NCI-H345 treated with DMSO at 0.1 percent for 48 hours (cell line): ENCODE data around the gene GABBR2.
A peak's percentile ranks its signal among the peaks of the same experiment; 100 is the strongest.
"Not testable (repeated sequence)": the region's sequence is repeated elsewhere in the genome, so short reads cannot be mapped to it uniquely, and the experiment has no call there.

Experiments
- DNase-seq: peaks from one replicate; lab custom pipeline; 2025; ENCODE audit not compliant: unreplicated experiment; lab: John Stamatoyannopoulos, UW

GABBR2 gene

DNA sequence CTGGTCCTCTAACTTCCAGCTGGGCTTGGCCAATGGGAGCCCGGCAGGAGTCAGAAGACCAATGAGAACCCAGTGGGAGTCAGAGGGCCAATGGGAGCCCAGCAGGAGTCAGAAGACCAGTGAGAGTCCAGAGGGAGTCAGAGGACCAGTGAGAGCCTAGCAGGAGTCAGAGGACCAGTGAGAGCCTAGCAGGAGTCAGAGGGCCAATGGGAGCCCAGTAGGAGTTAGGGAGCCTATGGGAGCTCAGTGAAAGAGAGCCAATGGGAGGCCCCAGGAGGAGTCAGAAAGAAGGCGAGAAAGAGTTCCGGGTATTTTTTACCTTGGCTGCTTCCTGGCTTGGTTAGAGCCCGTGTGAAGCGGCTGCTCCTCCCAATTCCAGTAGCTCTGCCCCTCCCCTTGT lies 191.0 kb downstream of the GABBR2 start:
- DNase-seq: no peak

DNA sequence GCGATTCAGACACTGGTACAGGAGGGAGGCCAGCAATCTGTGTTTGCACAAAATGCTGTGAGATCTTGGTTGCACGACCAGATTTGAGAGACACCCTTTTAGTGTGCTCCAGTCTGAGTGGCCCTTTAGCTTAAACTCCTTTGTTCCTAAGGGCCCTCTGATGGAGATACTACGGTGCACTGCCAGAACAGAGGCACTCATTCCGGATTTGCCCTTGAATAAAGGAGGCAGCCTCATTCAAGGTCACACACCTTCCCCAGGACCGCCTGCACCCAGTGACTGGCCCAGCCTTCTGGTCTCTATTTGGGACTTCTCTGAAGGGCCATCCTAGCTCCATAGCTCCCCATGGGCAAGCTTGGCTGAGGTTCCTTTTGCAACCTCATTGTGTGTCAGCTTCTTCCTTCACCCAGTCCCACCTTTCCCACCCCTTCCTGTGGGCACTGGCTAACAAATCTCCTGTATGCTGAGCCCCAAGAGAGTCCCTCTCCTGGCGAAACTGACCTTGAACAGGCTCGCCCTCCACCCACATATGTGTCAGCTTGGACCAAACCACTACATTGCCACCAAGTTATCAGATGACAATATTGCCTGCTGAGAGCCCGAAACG lies 191.7 kb downstream of the GABBR2 start:
- no peak for DNase-seq

DNA sequence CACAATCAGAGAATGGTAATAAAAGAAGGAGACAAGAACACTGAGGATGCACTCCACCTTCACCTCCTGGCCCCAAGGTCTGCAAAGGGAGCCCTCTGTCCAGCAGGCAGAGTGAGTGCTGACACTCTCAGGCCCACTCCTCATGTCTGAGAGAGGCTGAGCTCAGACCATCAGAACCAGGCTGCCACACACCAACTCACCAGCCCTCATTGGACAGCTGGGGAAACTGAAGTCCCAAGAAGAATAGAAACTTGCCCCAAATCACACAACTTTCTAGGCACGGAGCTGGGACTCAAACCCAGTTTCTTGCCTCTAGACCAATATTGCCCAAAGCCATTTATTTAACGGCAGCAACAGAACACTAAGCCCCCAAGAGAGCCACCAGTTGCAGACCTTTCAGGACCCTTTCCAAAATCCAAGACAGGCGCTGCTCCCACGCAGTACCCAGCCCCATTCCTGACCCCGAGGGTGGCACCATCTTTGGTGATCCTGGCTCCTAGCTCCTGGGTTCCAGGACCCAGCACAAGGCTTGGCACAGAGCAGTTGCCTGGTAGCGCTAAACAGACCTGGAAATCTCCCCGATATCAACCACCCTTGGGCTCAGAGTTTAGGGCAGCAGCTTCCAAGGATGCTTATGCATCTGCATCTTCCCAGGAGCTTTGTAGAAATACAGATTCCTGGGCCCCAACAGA lies 192.4 kb downstream of the GABBR2 start:
- no peak for DNase-seq

DNA sequence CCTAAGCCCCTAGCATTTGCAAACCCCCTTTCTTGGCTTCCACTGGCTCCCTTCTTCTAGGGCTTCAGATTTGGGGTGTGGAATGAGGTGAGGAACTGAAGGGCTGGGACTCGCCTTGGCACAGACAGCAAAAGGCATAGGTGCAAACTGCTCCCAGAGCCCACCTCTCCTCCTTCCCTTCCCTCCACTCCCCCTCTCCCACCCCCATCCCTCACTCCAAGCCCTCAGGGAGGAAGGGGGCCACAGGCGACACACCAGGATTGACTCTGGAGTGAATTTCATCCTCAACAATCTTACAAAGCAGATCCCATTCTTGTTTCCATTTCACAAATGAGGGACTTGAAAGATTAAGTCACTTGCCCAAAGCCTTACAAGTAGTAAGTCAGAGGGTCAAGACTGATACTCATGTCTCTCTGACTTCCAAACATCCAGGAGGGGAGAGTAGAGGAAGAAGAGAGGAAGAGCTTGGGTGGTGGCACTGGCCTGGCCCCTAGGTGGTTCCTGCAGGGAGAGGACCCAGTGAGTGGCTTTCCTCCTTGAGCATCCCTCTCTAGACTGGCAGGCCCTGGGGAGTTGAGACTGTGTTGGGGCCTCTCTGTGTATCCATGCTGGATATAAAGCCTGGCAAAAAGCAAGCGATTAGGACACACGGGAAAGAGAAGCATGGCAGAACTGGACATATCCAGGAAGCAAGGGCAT lies 193.1 kb downstream of the GABBR2 start:
- no peak for DNase-seq

DNA sequence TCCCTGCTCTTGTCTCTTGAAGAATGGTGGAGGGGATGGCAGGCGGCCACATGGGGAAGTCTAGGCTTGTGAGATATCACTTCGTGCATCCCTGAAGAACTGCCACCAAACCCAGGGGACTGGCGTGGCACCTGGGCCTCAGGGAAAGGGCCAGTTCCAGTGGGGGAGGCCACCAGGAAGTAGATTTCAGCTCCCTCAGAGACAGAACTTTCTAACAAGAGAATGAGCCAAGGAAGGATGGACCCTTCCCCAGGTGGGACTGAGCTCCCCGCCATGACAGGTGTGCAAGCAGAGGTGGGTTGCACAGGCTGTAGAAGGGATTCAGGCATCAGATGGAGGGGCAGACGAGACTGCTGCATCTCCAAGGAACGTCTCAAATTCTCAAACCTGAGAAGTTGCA lies 193.9 kb downstream of the GABBR2 start:
- DNase-seq: no peak

DNA sequence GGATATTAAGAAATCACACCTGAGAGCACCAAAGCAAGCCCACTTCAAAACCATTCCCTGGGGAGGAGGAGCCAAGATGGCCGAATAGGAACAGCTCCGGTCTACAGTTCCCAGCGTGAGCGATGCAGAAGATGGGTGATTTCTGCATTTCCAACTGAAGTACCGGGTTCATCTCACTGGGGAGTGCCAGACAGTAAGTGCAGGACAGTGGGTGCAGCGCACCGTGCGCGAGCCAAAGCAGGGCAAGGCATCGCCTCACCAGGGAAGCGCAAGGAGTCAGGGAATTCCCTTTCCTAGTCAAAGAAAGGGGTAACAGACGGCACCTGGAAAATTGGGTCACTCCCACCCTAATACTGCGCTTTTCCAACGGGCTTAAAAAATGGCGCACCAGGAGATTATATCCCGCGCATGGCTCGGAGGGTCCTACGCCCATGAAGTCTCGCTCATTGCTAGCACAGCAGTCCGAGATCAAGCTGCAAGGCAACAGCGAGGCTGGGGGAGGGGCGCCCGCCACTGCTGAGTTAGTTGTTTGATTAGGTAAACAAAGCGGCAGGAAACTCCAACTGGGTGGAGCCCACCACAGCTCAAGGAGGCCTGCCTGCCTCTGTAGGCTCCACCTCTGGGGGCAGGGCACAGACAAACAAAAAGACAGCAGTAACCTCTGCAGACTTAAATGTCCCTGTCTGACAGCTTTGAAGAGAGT lies 200.4 kb downstream of the GABBR2 start:
- peak; percentile 63 for DNase-seq

DNA sequence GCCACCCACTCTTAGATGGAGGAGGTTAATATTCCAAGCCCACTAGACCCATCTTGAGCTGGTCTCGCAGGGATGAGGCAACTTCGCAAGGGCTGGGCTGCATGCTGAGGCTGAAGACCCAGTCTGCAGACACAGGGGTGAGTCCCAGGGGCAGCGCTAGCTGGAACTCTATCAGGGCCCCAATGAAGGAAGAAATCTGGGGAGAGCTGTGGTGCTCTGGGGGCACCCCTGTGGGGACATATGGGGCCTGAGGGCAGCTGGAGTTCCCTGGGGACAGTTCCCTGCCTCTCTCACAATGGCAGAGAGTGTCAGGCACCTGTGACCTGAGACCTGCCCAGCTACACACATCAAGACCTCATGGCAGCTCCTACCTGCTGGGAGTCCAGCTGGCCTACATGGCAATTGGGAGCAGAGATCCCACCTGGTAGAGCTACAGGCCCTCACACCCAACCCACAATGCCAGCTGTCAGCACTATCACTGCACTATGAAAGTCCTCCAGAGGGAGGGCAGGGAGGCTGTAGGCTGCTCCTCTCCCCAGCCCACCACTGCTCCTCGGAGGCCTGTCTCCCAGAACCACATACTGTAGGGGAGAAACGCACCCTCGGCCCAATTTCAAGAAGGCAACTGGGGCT lies 202.2 kb downstream of the GABBR2 start:
- DNase-seq: no peak

DNA sequence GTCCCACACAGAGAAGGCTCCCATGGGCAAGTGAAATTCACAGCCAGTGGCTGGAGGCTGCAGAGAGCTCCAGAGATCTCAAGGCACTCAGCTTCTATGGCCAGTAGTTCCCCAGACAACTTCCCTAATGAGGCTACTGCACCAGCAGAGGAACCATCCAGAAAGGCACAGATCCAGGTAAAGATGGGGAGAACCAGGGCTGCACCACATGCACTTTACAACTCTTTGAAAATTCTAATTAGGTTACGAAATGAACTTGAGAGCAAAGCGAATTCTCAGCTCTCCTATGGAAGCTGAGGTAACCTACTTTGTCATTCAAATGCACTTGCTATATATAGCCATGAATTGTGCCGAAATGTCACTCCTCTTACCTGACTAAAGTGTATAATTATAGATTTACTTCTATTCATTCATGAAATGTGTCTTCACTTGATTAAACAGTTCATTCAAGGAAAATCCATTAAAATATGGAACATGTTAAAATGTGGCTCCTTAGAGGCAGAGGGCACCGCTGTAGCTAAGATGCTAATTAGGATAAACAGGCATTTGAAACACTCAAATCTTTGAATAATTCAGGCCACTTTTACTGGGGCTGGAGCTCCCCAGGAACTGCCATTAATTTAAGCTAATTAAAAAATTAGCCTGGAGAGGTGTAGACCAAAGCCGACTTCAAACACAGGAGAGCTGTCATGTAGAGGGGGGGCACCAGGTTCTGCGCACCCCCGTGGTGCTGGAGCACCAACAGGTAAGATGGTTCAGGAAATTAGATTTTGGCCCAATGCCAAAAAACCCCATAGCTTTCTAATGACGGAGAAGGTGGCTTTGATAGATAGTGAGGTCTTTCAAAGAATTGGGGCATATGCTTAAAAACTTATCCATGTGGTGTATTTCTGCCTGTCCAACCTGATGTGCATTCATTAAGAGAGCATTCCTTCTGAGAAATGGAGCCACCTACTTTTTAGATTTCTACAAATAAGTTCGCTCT lies 204.1 kb downstream of the GABBR2 start:
- DNase-seq: peak; percentile 46

DNA sequence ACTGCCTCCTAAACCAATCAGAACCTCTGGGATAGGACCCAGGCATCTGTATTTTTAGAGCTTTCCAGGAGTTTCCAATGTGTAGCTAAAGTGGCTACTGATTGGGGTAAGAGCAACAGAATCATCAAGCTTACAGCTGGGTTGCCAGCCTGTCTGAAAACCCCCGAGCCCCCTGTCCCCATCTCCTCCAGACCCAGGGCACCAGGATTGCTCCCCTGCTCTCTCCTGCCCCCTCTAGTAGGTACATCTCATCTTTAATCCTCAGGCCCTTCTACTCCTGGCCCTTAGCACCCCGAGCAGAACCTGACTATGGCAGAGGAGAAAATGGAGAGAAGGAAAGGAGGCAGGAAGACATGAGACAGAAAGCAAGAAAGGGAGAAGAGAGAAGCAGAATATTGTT lies 204.9 kb downstream of the GABBR2 start:
- no peak for DNase-seq

DNA sequence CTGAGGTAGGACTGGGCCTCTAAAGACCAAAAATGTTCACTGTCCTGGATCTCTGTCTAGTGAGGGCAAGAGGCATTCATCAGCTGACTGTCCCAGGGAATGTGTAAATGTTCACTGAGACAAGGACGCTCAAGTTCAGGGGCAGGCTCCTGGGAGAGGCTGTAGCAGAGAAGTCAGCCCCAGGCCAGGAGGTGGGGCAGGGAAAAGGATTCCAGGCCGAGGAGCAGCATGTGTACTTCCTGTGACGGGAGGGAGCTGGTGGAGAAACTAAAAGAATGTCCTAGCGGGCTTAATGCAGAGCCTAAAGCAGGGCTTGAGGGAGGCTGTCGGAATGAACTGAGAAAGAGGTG lies 205.8 kb downstream of the GABBR2 start:
- no peak for DNase-seq

DNA sequence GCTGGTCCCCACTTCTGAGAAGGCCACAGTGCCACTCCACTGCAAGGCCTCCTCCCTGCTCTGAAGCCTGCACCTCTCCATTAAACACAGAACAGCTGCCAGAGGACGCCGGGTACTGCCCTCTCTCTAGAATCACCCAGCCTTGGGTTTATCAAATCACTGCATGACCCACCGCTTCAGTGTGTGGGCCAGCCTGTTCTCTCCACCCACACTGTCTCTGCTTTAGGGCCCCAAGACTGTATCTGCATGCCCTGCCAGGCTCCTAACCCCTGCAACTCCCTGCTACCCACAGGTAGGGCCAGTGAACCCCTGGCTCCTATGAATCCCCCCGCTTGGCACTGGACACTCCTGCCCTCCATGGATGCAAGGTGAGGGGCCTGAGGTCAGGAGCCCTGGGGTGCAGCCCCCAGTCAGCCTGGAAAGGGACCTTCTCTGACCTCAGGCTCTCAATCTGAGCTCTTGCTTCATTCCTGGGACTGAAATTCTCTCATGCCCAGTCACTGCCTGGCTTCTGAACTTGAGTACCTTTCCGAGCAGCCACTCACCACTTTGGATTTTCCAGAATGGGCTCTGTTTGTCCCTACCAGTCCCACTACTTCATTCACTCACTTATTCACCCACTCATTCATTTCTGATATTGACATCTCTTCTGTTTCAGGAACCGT lies 206.3 kb downstream of the GABBR2 start:
- DNase-seq: no peak

DNA sequence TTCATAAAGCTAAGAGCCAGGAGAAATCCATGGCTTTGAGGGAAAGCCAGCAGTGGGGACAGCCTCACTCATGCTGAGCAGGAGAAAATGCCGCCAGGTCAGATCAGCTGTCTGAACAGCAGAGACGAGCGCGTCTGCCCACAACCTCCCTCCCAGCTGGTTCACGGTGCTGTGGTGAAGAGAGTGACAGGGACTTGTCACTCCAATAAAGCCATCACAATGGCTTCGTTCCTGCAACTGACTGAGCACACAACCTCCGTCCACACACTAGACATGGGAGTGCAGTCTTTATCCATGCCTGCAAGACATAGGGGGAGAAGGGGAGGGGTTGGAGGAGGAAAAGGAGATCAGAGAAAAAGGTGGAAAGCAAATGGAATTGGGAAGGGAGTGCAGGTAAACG lies 206.9 kb downstream of the GABBR2 start:
- DNase-seq: no peak

DNA sequence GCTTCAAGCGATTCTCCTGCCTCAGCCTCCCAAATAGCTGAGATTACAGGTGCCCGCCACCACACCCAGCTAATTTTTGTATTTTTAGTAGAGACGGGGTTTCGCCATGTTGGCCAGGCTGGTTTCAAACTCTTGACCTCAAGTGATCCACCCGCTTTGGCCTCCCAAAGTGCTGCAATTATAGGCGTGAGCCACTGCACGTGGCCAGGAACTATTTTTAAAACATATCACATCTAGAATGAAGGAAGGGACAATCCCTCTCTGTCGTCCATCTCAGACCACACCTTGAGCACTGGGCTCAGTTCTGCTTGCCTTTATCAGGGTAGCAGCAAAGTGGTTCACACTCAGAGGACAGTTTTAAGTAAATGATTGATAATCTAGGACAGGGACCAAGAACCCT lies 207.5 kb downstream of the GABBR2 start:
- not testable (repeated sequence) for DNase-seq

DNA sequence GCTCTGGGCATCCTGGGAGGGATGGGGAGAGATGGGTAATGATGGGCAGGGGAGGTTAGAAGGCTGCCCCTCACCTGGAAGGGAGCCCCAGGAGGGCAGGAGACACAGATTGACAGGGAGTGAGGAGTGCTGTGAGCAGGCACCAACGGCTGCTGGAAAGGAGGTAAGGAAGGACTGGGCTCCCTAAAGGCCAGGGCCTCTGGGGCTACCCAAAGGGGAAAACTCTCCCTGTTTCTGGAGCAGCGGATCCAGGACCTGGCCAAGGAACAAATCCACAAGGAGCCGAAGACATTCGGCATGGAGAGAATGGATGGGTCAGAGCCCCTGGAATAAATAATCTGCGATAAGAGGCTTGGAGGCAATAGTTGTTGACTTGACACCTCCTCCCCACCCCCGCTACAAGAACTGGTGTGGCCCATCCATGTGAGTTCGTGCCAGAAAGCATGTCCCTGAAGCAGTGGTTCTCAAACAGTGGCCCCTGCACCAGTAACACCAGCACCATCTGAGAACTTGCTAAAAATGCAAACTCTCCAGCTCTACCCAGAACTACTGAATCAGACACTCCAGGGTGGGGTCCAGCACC lies 208.3 kb downstream of the GABBR2 start:
- DNase-seq: no peak

DNA sequence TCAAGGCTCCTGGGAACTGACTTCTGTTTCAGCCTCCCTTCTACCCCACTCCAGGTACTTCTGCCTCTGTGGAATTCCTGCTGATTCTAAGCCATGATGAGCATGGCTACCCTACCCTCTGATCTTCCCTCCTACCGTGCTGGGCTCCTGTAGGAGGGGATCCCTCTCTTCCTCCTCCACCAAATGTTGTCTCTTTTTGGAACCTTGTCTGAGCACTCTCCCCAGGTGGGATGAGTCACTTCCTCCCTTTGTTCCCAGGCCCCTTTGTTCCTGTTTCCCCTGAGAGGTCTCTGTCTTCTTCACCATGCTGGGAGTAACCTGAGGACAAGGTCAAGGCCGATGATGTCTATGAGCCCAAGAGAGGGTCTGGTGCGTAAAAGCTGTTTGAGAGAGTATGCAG lies 213.2 kb downstream of the GABBR2 start:
- no peak for DNase-seq

DNA sequence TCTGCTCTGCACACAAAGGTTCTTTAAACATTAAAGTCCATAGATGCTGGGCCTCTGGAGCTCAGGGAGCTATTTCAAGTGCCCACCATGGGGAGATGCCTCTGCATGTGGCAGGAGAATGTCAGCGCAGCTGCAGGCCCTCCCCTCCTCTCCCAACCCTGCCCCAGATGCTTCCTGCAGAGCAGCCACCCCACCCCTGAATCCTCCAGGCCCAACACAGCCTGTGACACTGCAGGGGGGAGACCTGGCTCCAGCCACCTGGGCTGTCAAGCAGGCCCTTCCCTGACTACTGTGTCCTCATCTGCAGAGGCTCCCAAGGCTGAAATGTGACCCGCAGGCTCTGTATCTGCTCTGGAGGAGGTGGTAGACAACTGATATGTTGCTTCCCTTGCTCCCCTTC lies 213.9 kb downstream of the GABBR2 start:
- no peak for DNase-seq

DNA sequence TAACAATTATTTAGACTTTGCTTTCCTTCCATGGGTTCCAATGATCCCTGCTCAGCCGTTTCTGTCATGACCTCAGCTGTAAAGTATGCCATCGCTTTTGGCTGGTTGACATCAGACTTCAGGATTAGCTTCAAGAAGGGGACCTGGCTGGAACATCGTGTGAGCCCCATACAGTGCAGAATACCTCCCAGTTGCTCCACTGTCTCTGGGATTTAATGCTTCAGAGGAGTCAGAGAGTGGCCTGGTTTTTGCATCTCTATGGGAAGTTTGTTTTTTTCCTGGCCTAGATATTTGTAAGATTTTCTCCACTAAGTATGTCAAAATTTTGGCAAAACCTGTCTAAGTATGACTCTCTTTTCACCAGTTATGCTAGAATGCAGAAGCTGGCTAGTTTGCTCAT lies 216.9 kb downstream of the GABBR2 start:
- no peak for DNase-seq

DNA sequence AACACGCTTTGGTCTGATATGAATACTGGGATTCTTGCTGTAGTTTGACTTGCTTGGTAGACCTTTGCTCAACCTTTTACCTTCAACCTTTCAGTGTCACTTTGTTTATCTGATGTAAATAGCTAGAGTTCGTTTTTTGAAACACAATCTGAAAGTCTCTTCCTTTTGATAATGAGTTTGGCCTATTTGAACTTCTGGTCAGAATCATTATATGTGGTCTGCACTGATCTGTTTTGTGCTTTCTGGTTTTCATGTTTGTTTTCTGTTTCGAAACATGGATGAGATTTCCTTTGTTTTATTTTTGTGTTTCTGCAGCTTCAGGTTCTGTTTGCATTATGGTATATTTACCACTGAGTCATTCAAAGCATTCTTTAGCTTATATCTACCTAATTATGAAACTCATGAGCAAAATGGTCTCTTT lies 217.5 kb downstream of the GABBR2 start:
- DNase-seq: no peak

DNA sequence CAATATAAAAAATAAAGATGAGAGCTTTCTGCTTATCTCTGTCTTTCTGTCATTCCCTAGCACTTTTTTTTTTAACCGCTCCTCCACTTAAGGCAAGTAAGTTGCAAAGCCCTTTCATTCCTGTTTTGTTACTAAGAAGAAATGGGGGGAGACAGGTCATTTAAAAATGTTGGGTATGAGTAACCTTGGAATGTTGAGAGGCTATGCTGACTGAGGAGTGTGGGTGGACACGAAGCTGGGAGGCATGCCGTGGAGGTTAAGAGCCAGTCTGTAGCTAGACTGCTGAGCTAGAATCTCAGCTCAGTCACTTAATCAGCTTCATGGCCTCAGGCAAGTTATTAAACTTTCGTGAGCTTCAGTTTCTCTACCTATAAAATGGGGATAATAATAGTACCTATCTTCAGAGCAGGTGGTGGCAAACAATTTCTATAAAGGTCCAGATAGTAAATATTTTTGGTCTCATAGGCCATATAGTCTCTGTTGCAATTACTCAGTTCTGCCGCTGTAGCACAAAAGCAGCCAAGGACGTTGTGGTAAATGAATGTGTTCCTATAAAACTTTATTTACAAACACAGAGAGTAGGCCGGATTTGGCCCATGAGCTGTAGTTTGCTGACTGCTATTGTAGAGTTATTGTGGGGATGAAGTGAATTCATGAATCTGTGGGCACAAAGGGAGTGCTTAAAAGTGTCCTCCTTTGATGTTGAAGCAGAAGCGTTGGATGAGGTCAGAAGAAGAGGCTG lies 220.0 kb downstream of the GABBR2 start:
- DNase-seq: no peak
